K562 treated with DMSO at 1 percent for 12 hours (cell line): ENCODE measurements around the gene GHDC. TPM values are rescaled to one million over a fixed set of nuclear protein-coding genes. Genes with fewer than 3 reads are reported as not detected.

Source experiments
- total RNA-seq: library from RNA; unstranded; fragments of 300-600 nt; gene quantifications from 2 replicates; pipeline ENCODE4 v1.2.3, GENCODE V29; 2022; ENCODE audit not compliant: insufficient read depth

Gene GHDC
- total RNA-seq, result 15.5 and 21.4 TPM in 2 replicates

GRCh38 chr17:42193969-42194899, at the start of gene GHDC:
Gene GHDC, minus strand, starts transcription at chr17:42194494. Its CDS starts 913 bp downstream, at chr17:42193581.

GRCh38 chr17:42184713-42185620, 9.3 kb downstream of the GHDC start, which contains the start of gene HCRT:
Gene HCRT, minus strand, starts transcription at chr17:42185452. Its CDS starts 87 bp downstream, at chr17:42185365.

GRCh38 chr17:42180922-42181850, 13.1 kb downstream of the GHDC start, which contains the start of gene KCNH4:
Gene KCNH4, minus strand, starts transcription at chr17:42181142. Its CDS starts 197 bp downstream, at chr17:42180945.

Other genes starting within 250 kb of the GHDC start
- gene CNP, start 227.7 kb downstream of the GHDC start, total RNA-seq, result 34.5 and 50.2 TPM in 2 replicates
- 88.5 and 114 TPM in 2 replicates for gene DNAJC7, start 177.1 kb downstream of the GHDC start, total RNA-seq
- 60.7 and 119 TPM in 2 replicates for gene NKIRAS2, start 174.4 kb downstream of the GHDC start, total RNA-seq
- 2.0 and 2.4 TPM in 2 replicates for gene C17orf113, start 143.9 kb downstream of the GHDC start, total RNA-seq
- gene ZNF385C, start 96.0 kb downstream of the GHDC start, total RNA-seq, result 0.73 and 1.8 TPM in 2 replicates
- gene DHX58, start 81.8 kb downstream of the GHDC start, total RNA-seq, result 2.9 and 4.3 TPM in 2 replicates
- 16.9 and 35.3 TPM in 2 replicates for gene KAT2A, start 73.1 kb downstream of the GHDC start, total RNA-seq
- gene HSPB9, start 71.7 kb downstream of the GHDC start, total RNA-seq, result 1.1 TPM in 1 of 2 replicates, not detected in the other
- gene RAB5C, start 39.5 kb downstream of the GHDC start, total RNA-seq, result 117 and 137 TPM in 2 replicates
- gene KCNH4, start 13.4 kb downstream of the GHDC start, total RNA-seq, result not detected in 2 replicates
- gene HCRT, start 9.0 kb downstream of the GHDC start, total RNA-seq, result not detected in 2 replicates
- 33.7 and 83.5 TPM in 2 replicates for gene STAT5B, start 81.9 kb upstream of the GHDC start, total RNA-seq
- 51.5 and 84.7 TPM in 2 replicates for gene STAT5A, start 94.0 kb upstream of the GHDC start, total RNA-seq
- gene STAT3, start 193.9 kb upstream of the GHDC start, total RNA-seq, result 36.3 and 84.1 TPM in 2 replicates
- 47.5 and 64.4 TPM in 2 replicates for gene CAVIN1, start 228.8 kb upstream of the GHDC start, total RNA-seq